M059J (cell line): ENCODE results near the gene TBC1D22A. TPM values are rescaled to one million over a fixed set of nuclear protein-coding genes. Genes with fewer than 3 reads are reported as not detected.
"Not testable (repeated sequence)": the region's sequence is repeated elsewhere in the genome, so short reads cannot be mapped to it uniquely, and the experiment has no call there.

Experiments used
- DNase-seq: peaks from one replicate; pipeline ENCODE4 v3.0.0-alpha.2; 2012; ENCODE audit warnings: low read depth
- total RNA-seq: library from RNA; depleted of rRNA; stranded (reverse); fragments of >200 nt; shearing (Covaris generic); gene quantifications from 2 replicates; pipeline ENCODE4 v1.2.3, GENCODE V29; 2014

TBC1D22A gene
- total RNA-seq, 1 experiment from 2014 or later, result 7.3 TPM

DNA sequence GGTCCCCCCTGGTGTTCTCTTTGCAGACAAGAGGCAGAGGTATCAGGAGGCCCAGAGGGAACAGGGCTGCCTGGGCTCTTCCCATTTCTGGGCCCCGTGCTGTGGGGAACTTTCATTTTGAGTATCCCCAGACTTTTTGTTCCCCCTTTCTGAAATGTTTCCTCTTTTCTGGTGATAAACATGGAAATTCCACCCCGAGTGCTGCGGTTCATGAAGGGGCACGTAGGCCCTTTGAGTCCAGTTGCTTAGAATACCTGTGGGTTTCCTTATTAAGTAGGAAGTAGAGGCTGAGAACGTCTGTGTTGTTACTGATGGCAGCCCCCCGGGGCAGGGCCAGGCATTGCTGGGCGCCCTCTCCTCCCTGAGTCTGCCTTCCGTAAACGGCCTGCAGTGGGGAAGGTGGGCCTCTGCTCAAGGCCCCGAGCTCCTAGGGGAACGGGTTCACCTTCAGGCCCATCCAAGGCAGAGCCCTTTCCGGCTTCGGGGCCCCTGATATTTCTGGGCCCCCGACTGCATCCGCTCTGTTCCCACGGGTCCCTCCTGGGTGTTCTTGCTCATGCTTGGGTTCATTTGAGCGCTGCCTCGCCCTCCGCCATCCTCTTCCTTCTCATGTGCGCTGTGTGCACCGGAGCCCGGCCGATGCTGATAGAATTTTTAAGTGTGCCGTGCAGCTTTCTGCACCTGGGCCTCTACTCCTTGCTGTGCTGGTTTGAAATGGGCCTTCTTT, 12.0 kb downstream of the TBC1D22A start:
- no peak for DNase-seq

DNA sequence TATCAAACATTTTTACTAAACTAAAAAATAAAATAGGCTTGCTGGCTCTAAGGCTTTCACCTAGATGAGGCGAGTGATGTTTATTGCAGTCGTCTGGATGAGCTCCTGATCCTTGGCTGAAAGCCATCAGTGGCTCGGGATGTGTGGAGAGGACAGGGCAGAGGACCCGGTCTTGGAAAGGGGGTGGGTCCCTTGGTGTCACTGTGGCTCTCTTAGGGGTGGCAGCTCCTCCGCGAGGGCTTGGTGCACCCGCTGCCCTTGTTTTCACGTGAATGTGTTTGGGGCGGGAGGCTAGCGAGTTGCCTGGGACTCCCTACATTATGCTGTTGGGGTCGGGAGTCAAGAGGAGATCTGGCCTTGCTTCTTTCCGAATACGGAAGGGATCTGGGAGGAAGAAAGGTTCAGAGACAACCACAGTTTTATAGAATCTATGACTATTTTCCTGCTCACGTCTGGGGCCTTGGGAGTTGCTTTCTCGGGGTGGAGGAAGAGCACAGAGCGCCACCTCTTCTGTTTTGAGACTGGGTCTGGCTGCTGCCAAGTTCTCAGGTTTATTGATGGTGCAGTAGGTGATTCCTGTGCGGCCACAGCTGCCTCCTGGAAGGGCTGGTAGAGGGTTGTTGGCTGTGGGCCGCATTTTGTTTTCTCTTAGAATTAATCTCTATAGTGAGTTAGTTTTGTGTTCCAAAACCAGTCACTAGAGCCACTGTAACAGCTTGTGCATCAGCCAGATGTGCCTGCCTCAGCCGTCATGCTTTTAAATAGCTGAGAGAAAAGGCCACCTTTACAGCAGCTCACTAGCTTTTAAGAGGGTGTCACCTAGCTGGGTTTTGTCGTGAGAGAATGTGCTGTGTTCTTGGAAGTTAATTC, 12.8 kb downstream of the TBC1D22A start:
- no peak for DNase-seq

DNA sequence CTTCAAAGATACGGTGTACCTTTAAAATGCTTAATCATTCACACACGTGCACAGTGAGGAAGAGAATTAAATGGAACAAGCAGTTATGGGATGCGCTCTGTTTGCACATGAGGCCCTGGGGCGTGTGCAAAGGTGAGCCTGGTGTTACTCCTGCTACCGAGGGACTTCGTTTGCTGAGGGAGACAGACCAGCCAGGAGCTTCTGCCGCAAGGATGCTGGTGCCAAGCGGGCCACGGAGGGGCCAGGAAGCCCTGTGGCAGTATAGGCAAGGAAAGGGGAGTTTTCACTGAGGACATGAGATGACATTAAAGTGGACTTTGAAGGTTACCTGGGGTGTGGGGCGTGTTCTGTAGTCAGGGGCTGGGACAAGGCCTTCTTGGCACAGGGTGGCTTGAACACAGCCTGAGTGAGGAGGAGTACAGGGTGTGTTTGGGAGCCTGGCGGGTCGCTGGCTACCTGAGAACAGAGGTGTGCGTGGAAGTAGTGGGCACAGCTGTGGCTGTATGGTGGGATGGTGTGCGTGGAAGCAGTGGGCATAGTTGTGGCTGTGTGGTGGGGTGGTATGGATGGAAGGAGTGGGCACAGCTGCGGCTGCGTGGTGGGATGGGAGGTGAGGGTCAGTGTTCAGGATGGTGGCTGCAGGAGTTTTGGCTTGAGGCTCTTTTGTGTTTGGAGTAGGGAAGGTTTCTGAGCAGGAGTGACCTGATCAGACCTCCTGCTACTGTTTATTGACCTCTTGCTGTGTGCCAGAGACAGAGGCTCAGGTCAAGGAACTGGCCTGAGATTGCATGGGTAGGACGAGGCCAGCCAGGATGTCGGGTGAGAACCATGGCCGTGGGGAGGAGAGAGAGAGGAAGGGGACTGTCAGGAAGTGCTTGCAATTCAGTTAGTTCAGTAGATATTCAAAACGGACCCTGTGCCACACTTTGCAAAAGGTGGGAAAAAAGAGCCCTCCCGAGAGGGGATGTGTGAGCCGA, 13.7 kb downstream of the TBC1D22A start:
- no peak for DNase-seq

DNA sequence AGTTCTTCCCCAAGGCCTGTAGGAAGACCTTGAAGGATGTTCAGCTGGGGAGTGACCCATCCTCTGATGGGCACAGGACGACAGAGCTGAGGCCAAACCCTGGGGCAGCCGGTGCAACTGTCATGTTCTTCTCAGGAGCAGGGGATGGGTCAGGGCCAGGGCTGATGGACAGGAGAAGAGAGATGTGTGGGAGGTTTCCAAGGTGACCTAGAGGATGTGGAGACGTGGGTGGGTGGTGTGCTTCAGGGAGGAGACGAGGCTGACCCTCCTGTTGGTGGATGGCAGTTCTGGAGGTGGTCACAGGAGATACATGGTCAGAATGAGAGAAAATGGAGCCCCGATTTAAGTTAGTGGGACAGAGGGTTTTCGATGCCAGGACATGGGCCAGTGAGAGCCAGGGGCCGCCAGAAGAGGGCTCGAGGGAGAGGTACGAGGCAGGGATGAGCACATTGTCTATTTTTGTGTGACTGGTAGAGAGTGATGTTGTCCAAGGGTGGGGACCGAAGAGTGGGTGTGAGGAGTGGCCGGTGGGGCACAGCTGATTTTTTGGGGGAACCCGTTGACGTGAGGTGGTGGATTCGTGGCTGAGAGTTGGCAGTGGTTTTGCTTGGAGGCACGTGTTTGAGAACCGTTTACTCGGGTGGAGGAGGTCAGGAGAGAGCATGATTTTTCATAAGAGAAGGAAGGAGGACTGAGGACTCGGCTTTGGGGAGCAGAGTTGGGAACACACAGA, 14.6 kb downstream of the TBC1D22A start:
- DNase-seq, result no peak

DNA sequence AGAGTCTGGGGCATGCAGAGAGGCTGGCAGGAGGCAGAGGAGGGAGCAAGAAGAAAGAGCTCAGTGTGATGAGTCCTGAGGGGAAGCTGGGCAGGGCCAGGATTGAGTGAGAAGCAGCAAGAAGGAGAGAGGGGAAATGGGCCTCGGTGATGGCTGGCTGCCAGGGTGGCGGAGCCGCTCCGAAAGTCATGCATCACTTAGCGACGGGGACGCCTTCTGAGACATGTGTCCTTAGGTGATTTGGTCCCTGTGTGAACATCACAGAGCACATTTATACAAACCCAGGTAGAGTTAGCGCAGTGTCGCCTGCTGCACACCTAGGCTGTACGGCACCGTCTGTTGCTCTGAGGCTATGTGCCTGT, 15.1 kb downstream of the TBC1D22A start:
- no peak for DNase-seq

DNA sequence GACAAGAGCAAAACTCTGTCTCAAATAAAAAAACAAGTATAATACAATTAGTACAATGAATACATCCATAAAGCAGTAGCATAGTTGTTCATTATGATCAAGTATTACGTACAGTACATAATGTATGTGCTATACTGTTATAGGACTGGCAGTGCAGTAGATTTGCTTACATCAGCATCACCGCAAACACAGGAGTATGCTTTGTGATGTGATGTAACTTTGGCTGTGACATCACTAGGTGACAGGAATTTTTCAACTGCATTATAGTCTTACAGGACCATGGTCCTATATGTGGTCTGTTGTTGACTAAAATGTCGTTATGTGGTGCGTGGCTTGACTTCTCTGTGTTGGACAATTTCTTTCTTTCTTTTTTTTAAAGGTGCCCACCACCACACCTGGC, 16.6 kb downstream of the TBC1D22A start:
- DNase-seq, result no peak

DNA sequence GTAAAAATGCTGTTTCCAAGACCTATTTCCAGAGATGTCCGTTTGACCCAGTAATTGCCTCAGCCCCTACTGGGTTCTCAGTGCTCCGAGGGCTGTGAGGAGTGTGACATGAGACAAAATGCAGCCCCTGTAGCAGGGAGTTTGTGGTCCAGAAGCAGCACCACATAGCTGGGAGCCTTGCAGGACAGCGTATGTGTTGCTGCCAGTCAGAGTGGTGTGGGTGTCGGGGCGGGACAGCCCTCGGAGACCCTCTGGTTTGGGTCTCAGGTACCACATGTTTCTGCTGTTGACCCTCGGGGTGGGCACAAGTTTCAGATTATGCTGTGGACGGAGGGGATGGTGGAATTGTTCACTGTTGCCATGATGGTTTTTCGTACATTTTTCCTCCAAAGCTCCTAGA, 17.2 kb downstream of the TBC1D22A start:
- DNase-seq, result no peak

DNA sequence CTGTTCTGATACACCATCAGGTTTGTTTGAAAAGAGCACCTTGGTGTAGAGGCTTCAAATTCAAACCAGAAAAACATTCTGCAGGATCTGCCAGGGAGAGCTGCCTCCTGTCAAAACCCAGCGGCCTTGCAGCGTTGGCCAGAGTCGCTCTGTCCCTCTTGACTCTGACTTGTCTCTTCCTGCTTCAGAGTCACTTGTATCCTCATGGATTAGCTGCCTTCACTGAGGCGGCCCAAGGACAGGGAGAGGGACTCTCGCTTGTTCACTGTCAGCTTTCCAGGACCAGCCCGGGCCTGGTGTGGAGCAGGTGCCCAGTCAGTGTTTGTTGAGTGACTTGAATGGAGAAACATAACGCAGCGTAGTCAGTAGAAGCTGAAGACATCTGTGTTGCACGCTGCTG, 18.0 kb downstream of the TBC1D22A start:
- no peak for DNase-seq

DNA sequence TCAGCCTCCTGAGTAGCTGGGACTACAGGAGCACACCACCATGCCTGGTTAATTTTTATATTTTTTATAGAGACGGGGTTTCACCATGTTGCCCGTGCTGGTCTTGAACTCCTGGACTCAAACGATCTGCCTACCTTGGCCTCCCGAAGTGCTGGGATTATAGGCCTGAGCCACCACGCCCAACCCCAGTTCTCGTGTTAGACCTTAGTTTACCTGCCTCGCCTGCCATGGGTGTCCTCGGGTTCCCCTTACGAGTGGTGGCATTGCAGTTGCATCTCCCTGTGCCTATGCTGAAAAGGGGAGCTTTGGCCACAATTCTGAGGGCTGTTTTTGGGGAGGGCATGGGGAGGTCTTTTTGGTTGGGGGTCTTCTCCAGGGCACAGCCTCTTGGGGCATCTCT, 18.8 kb downstream of the TBC1D22A start:
- DNase-seq, result no peak

DNA sequence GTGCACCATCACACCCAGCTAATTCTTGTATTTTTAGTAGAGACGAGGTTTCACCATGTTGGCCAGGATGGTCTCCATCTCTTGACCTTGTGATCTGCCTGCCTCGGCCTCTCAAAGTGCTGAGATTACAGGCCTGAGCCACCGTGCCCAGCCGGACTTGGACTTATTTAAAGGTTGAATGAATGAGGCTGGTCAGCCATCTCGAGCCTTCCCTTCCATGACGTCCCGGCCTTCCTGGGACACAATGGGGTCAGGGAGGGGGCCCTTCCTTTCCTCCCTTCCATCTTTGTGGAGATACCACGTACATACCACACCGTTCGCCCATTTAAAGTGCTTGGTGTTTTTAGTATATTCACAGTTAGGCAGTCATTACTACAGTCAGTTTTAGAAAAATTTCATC, 19.8 kb downstream of the TBC1D22A start:
- not testable (repeated sequence) for DNase-seq

DNA sequence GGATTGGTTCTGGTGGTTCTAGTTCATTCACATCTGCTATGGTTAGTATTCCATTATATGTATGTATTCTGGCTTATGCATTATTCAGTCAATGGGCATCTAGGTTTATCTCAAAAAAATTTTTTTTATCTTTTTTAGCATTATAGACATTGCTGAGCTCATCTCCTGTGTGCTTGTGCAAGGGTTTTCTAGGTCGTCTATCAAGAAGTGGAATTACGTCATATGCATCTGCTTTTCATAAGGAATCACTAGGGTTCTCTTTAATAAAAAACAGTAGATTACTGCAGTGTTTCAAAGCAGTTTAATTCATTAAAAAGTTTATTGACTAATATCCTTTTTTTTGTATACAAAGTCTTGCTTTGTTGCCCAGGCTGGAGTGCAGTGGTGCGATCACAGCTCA, 21.3 kb downstream of the TBC1D22A start:
- DNase-seq, result no peak

DNA sequence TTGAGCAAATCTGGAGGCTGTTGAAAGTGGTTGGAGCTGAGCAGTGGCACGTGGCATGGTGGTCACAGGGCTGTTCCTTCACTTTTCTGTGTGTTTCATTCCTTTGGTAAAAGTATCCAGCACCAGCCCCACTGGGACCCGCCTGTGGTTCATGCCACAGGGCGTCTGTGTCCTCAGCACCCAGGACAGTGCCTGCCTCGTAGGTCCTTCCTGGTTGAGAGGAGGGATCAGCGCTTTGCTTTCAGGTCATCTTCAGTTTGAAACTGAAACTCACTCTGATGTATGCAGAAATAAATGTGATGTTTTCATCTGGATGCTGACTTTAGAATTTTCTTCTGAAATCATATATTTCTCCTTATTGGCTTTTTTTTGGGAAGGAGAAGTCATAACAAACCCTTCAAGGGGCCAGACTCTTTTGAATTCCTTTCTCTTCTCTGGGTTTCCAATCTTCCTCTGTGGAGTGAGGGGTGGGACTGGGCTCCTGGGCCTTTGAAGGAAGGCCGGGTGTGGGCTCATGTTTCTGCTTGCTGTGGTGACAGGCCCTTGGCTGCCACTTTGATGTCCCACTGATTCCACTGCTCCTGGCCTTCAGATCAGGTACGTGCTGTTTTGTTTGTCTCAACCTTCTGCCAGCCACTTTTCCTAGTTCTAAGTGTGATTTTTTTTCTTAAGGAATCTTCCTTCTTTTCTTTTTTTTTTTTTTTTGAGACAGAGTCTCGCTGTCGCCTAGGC, 26.2 kb downstream of the TBC1D22A start:
- DNase-seq, result no peak

DNA sequence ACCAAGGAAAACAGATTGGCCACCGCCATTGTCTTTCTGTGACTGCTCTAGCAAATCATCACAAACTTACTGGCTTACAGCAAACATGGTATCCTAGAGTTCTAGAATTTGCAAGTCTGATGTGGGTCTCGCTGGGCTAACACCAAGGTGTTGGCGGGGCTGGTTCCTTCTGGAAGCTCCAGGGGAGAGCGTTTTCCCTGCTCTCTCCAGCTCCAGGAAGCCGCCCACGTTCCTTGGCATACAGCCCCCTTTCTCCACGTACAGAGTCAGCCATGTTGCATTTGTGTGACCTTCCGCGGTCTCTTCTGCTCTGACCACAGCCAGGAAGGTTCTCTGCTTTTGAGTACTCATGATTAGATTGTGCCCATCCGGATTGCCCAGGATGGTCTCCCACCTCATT, 27.5 kb downstream of the TBC1D22A start:
- no peak for DNase-seq

DNA sequence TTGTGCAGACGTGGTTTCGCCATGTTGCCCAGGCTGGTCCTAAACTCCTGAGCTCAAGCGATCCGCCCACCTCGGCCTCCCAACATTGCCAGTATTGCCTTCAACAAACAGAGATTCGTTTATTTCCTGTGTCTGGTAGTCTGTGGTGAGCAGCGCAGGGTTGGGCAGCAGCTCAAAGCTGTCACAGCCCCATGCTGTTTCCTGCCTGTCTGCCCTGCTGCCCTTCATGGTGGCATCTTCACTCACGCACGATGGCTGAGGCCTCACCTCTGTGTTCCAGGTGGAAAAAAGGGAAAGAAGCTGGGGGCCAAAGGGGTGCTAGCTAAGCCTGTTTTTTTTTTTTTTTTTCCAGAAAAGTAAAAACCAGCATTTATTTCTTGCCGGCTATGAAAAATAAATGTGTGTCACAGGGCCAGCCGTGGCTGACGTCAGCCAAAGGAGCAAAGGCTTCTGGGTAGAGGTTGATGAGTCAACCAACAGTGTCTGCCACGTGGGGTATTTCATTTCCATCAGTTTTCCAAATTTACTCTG, 28.8 kb downstream of the TBC1D22A start:
- DNase-seq, result no peak

DNA sequence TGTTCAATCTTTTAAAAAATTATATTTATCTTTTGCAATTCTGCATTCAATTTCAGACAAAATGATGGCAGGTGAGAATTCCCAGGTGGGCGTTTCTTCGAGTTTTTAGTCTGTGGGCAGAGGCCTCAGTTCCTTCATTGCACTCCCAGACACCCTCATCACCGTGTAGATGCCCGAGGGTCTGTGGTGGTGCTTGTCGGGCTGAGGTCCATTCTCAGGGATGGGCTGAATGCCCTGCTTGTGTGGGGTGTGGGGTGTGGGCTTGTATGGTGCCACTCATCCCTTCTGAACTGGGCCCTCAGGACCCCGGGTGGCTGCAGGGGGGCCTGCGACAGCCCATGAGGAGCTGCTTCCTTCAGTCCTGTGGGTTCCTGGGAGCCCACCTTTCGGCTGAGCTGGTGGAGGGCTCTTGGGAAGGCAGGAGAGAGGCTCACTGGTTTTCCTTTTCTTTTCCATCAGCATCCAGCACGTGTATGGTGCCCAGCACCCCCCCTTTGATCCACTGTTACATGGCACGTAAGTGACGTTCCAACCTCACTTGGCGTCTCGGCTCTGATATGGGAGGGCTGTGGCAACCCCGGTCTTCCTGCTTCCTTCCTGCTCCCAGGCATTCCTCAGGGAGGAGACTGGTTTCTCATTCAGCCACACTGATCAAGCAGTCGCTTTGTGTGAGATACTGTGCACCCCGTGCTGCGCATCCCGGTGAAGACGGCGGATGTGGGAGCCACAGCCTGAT, 29.8 kb downstream of the TBC1D22A start:
- no peak for DNase-seq

DNA sequence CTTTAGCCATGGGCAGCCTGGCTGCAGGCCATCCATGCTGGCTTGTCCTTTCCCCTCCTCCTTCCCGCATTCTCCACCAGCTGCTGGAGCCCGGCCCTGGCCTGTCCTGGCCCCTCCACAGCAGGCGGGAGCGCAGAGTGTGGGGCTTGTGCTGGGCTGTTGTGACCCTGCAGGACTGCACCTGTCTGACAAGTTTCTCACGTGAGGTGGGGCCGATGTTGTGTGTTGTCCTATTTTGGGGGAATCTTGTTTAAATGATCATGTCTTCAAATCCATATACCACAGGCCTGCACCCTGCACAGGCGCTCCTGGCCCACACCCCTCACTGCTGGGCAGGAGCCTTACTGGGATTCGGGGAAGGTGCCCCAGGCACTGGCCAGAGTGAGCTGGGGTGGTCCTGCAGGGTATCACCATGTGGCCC, 30.4 kb downstream of the TBC1D22A start:
- no peak for DNase-seq

DNA sequence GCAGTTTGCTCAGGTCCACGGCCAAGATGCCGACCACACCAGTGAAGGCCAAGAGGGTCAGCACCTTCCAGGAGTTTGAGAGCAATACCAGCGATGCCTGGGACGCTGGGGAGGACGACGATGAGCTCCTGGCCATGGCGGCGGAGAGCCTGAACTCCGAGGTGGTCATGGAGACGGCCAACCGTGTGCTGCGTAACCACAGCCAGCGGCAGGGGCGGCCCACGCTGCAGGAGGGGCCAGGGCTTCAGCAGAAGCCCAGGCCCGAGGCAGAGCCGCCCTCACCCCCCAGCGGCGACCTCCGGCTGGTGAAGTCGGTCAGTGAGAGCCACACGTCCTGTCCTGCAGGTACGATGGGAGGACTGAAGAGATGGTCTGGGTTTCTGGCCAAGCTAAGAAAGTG, 31.0 kb downstream of the TBC1D22A start:
- no peak for DNase-seq

DNA sequence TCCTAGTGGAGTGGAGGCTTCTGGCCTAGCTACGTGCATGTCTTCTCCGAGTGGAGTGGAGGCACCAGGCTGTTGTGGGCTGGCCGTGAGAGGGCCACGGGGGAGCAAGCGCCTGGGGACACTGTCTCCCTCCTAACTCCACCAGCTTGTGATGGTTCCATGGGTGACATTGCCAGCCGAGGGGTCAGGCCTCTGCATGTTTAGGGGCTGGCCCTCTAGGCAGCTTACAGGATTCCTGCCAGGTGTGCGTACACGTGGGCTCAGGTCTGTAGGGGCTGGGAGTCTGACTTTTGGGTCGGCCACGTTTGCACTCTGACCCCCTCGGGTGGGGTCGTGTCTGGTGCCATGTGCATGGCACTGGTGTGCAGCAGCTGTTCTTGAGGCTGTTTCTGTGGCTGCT, 31.6 kb downstream of the TBC1D22A start:
- no peak for DNase-seq

DNA sequence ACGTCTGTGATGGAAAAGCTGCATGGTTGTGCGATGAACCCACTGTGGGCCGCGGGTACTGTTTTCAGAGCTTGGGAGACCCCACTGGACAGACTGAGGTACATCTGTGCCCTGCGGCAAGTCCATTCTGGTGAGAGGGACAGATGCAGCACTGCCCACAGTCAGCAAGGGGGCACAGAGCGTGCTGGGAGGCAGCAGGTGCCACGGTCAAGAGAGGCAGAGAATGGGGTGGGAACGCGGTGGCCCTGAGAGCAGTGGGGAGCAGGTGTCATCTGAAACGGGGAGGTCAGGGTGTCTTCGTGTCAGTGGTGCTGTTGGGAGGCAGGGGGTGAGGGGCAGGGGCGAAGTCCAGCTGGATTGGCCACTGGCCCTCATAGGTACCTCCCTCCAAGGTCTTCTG, 32.0 kb downstream of the TBC1D22A start:
- no peak for DNase-seq

DNA sequence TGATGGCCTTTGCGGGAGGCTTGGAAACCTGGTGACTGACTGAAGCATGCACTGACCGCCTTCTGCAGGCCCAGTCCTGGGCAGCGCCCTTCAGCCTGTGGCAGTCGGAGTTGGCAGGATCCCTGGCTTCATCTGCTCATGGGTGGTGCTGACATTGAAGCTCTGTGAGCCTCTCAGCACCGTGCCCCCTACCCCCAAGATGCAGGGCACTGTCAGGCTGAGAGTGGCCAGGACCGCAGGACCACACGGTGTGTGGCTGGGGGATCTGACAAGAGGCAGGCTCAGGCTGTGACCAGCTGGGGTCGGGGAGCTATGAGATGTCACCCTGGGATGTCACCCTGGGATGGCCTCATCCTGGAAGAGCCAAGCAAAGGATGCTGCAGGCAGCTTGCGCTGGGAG, 32.7 kb downstream of the TBC1D22A start:
- no peak for DNase-seq
